ENCODE data around the gene KIF12.

DNA sequence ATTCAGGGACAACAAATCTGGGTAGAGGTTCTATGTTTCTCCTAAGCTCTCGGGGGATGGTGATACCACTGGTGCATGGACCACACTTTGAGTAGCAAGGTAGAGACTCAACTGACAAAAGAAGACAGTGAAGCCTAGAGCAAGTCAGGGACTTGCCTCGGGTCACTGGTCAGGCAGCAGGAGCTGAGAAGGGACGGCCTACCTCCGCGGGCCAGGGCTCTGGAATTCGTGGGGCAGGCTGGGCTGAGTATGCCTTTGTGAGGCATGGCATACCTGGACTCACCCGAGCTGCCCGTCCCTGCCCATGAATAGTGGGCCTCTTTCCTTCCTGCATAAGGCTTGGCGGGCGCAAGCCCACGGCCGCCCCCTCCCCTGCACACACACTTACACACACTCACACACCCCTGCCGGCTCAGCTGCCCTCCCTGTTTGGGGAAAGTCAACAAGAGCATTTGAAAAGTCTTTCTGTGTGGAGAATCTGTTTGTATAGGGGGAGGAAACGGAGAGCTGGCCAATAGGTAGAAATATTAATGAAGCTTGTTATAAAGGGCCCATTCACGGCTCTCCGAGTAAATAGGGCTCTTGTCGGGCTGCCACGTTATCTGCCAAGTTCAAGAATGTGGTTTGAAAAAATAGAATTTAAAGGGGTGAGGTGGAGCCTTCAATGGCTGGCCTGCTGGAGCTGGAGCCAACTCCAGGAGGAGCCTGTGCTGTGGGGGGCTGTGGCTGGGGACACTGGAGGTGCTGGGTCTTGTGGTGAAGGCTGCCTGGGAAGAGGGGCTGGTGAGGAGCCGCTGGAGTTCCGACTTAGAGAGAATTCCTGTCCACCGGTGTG lies 19.1 kb upstream of the KIF12 start:
- TF ChIP-seq, protein P1, sequence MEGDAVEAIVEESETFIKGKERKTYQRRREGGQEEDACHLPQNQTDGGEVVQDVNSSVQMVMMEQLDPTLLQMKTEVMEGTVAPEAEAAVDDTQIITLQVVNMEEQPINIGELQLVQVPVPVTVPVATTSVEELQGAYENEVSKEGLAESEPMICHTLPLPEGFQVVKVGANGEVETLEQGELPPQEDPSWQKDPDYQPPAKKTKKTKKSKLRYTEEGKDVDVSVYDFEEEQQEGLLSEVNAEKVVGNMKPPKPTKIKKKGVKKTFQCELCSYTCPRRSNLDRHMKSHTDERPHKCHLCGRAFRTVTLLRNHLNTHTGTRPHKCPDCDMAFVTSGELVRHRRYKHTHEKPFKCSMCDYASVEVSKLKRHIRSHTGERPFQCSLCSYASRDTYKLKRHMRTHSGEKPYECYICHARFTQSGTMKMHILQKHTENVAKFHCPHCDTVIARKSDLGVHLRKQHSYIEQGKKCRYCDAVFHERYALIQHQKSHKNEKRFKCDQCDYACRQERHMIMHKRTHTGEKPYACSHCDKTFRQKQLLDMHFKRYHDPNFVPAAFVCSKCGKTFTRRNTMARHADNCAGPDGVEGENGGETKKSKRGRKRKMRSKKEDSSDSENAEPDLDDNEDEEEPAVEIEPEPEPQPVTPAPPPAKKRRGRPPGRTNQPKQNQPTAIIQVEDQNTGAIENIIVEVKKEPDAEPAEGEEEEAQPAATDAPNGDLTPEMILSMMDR (conservative IDR thresholded peaks at IDR 0.05; ENCODE audit: low read depth, low read length), result no peak
- TF ChIP-seq EZH2 (IDR thresholded peaks at IDR 0.05; ENCODE audit: low read length, unreplicated experiment) (no peak), EZH2phosphoT487 (IDR thresholded peaks at IDR 0.05; ENCODE audit: borderline replicate concordance, low read length) (no peak)

All from PC-3 (cell line).